ENCODE measurements around the gene GHR. TPM values are rescaled to one million over a fixed set of nuclear protein-coding genes. Genes with fewer than 3 reads are reported as not detected.

The GHR gene
- total RNA-seq, 1 donor from 2014 or later = 2.4 TPM

DNA sequence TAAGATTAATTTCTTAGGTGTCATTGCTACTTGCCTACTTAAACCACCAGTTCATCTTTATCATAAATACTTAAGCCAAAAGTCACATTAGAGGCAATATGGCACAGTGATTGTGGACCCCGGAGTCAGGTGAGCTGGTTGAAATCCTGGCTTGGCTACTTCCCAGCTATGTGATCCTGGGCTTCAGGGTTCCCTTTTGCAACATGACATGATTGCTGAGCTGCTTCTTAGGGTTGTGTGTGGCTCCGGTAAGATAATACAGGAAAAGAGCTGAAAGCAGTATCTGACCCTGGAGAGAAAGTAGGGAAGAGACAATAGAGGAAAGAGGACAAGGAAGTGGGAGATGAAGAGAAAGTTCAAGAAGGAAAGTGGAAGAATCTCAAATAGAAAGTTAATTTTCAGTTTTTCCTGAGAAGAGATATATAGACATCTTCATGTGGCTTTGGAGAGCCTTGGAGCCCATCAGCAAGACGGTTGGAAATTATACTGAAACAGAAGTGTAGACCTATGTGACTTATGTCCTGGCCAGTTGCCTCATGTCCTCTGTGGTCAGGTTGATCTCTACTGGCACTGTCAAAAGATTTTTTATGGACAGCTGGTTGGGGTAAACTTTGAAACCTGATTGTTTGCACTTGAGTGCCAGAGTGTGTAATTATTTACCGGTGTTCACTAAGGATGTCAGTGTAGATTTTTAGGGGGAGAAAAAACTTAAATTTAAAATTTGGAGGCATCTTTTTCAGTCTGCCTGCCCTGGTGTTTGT lies 93.2 kb downstream of the GHR start:
- no peak for ATAC-seq

DNA sequence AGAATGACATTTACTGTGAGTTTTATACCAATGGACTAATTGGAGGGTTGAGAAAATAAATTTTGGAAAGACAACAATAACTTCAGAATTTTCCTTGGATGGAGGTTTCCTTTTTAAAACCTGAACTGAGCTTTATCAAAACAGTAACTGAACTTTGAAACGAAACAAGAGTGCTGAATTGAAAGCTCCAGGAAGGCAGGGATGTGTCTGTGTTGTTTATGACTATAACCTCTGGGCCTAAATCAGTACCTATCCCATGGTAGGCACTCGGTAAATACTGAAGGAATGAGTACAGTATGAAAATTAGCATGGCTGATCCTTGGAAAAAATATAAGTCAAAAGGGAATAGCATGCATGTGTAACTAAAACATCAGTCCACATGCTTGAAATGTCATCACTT lies 93.9 kb downstream of the GHR start:
- ATAC-seq = no peak

DNA sequence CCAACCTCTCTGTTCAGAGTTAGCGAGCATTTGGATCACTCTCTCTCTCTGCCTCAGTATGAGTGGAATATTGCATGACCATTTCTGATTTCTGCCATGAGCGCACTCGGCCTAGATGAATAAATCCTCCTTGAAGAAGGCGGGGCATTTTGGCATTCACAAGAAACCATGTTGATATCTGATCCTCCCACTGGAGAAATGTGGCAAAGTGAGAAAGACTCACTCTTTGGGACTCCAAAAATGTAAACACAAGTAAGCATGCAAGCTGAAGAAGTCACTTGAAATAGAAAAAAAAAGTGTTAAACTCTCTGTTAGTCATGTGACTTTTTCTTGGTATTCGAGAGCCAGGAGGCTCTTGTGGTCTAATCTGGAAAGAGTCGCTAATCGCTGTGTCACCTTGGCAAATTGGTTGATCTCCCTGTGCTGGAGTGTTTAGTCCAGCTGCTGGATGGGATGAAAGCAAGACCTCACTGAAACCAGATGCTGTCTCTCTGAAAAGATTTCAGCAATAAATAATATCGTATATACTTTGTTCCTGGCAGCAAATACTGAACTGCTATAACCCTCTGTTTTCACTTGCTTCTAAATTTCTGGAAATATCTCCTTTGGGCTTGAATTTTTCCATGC lies 95.5 kb downstream of the GHR start:
- no peak for ATAC-seq

- no peak for ATAC-seq
Measured at GRCh38 chr5:42520203-42520602, 97.0 kb downstream of the GHR start.

GRCh38 chr5:42520957-42521356 lies 97.7 kb downstream of the GHR start:
- no peak for ATAC-seq

- no peak for ATAC-seq
Measured at GRCh38 chr5:42521406-42521805, 98.2 kb downstream of the GHR start.

GRCh38 chr5:42522783-42523182 lies 99.5 kb downstream of the GHR start:
- no peak for ATAC-seq

DNA sequence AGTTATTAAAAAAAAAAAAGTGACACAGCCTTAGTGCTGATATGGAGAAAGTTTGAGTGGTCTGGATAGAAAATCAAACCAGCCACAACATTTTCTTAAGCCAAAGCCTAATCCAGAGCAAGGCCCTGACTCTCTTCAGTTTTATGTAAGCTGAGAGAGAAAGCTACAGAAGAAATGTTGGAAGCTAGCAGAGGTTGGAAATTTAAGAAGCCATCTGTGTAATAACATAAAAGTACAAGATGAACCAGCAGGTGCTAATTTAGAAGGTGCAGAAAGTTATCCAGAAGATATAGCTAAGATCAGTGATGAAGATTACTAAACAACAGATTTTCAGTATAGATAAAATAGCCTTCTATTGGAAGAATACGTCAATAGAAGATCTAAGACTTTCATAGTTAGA lies 102.9 kb downstream of the GHR start:
- no peak for ATAC-seq

GRCh38 chr5:42531611-42532010 lies 108.4 kb downstream of the GHR start:
- ATAC-seq = no peak

GRCh38 chr5:42542106-42542505 lies 118.9 kb downstream of the GHR start:
- no peak for ATAC-seq

GRCh38 chr5:42543774-42544173 lies 120.5 kb downstream of the GHR start:
- ATAC-seq = no peak

GRCh38 chr5:42545038-42545437 lies 121.8 kb downstream of the GHR start:
- no peak for ATAC-seq

- peak; percentile 60 for ATAC-seq
Measured at GRCh38 chr5:42547141-42547540, 123.9 kb downstream of the GHR start.

- no peak for ATAC-seq
Measured at GRCh38 chr5:42547894-42548293, 124.7 kb downstream of the GHR start.

DNA sequence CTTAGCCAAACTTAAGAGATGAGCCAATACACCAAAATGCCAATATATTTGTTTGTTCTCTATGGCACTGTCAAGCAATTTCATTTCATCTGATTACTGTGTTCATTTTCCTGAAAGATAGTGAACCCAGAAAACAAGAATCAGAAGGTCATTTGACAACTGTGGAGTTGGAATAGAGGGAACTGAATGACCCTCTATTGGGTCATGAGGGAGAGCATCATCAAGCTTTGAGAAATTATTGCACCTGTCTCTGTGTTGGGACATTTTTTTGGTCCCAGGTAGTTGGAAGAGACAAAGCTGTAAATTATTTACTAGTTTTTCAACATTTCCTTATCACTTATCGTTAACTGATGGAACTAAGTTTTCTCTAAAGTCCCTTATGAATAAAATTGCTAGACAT lies 129.4 kb downstream of the GHR start:
- no peak for ATAC-seq

DNA sequence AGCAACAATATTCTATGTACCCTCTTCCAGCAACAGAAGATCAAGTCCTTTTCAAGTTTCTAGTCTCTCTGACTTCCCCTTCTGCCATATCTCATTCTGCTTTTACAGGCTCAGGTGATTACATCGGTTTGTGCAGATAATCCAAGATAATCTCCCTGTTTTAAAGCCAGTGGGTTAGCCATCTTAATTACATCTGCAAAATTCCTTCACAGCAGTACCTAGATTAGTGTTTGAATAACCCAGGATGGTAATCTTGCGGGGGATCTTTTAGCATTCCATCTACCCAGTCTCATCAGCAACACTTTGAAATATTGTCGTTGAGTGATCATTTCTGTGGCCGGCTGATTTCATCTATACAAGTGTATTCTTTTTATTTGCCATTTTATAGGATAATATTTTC lies 130.2 kb downstream of the GHR start:
- no peak for ATAC-seq

DNA sequence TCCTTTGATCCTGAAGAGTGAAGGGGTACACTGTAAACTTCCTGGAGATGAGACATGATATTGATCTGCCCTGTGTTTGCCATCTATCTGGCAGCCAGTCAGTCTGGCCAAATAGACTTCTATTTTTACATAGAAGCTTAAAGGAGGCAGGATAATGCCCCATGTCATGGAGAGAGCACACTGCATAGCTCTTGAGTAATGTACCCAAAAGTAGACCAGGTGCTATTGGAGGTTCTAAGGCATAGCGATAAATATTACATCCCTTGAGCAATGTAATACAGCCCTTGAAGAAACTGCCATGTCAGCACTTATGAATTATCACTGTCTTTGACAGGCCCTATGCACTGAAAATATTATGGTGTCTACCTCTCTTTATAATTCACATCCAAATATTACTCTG lies 131.8 kb downstream of the GHR start:
- no peak for ATAC-seq

DNA sequence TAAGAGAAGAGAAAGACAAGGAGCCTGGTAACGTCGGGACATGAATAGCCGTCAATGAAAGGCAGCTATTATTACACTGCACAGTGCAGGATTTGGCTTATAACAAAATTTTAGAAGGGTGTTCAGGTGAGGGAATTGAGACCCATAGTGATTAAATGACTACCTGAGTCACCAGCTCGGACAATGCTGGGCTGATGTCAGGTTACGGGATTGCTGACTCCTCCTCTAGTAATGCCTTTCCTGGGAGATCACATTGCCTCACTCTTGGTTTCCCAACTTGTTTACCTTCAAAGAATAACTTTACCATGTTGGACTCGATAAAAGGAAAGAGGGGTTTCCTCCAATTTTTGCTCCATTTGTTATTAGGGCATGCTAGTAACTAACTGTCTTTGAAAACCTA lies 132.6 kb downstream of the GHR start:
- peak; percentile 62 for ATAC-seq

- ATAC-seq = no peak
Measured at GRCh38 chr5:42557689-42558088, 134.4 kb downstream of the GHR start.

DNA sequence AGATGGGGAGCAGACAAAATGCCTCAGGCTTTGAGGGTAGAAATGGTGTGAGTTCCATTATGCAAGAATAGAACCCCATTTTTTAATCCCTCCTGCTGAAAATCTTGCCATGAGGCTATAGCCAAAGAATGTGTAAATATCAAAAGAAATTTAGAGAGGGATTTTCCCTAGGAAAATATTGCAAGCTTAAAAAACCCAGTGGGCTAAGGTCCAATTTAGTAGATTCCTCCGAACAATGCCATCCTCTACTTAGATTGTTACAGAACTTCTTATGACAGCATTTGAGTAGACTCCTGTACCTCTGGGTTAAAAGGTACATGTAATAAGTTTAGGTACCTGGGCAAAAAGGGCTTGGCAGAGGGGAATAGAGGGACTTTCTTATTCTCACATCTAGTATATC lies 138.4 kb downstream of the GHR start:
- no peak for ATAC-seq

DNA sequence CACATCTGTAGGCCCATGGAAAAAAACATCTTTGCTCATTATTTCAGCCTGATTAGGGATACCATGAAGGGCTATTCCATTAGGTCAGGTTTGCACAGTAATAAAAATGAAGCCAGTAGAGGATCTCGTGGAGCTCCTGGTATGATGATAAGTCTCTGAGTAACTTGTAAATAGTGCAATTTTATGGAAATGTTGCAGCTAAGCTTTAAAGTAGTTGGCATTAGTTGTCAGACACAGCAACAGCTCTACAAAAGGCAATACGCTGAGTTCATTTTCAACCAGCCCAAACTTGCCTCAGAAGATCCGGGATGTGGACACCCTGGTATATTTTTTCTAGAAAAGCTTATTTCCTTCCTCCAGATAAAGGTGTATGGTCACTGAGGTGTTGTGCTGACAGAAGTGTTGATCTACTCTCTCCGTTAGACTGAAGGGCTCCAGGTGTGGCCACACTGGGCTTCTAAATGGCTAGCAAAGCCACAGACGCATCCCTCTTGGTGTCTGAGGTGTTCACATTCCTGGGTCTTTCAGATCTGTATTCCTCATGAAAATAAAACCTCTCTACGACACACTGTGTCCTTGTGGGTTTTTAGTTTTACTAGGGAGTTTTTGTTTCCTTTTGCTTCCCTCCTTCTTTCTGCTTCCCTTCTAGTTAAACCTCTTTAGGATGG lies 141.6 kb downstream of the GHR start:
- peak; percentile 72 for ATAC-seq

GRCh38 chr5:42566652-42567295 lies 143.5 kb downstream of the GHR start:
- ATAC-seq = no peak

DNA sequence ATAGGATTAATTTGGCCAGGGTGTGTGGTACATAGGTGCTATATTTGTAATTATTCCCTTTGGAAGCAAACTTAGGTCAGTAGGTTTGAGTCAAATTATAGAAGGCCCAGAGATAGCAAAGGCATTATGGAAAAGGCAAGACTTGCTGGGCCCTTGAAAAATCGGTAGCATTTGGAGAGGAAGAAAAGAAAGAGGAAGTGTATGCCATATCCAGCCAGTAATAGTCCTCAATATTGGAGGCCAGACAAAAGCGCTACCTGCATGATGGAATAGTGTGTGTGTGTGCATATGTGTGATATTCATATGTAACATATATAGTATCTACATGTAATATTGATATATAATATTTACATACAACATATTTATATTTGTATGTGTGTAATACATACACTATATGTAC lies 146.1 kb downstream of the GHR start:
- ATAC-seq = no peak

Measured in esophagus mucosa (tissue), 1 donor.